PC-3 (cell line): ENCODE measurements around the gene CCDC82. TPM values are rescaled to one million over a fixed set of nuclear protein-coding genes. Genes with fewer than 3 reads are reported as not detected.
A peak's percentile ranks its signal among the peaks of the same experiment; 100 is the strongest.

Experiments used
- ATAC-seq: fragments of 200-7000 bp; cut with Tn5 transposase; 2 replicates; pipeline ENCODE4 v1.9.1; 2020; ENCODE audit warnings: mild to moderate bottlenecking, moderate library complexity
- BruUV-seq: library from RNA; stranded (reverse); fragments of 400-500 nt; replicated peaks from 2 replicates; lab custom pipeline; 2021; lab: Mats Ljungman, UMichigan
- CTCF ChIA-PET: fragments of 300-600 bp; sonication (Branson Sonifier 250); formaldehyde crosslinking; loops from one replicate; lab custom pipeline; 2022; ENCODE audit warnings: antibody characterized with exemption; lab: Charles Lee
- POLR2A ChIA-PET: fragments of 300-600 bp; sonication (Branson Sonifier 250); formaldehyde crosslinking; loops from one replicate; lab custom pipeline; 2022; ENCODE audit warnings: antibody characterized with exemption; ENCODE audit not compliant: unreplicated experiment; lab: Charles Lee
- DNase-seq: peaks from one replicate; pipeline ENCODE4 v3.0.0-alpha.2; 2015
- H2AFZ ChIP-seq: fragments of 300-600 bp; sonication (generic); 2 replicates; pipeline ENCODE4 v1.6.0; 2016; ENCODE audit warnings: antibody characterized with exemption, low read length
- H3F3A ChIP-seq: fragments of 300-600 bp; sonication (generic); one replicate; pipeline ENCODE4 v1.6.0; 2017; ENCODE audit warnings: antibody characterized with exemption, low read length, control low read depth, mild to moderate bottlenecking; ENCODE audit not compliant: unreplicated experiment
- H3K27ac ChIP-seq: fragments of 300-600 bp; sonication (generic); 2 replicates; pipeline ENCODE4 v1.5.1; 2016; ENCODE audit warnings: mild to moderate bottlenecking, low read length
- H3K27me3 ChIP-seq: fragments of 300-600 bp; sonication (generic); 2 replicates; pipeline ENCODE4 v1.6.1; 2016; ENCODE audit warnings: low read length, mixed read lengths
- H3K36me3 ChIP-seq: fragments of 300-600 bp; sonication (generic); 2 replicates; pipeline ENCODE4 v1.6.1; 2016; ENCODE audit warnings: low read depth, mixed run types, low read length, mixed read lengths
- H3K4me1 ChIP-seq: fragments of 300-600 bp; sonication (generic); 2 replicates; pipeline ENCODE4 v1.5.1; 2016; ENCODE audit warnings: low read length; ENCODE audit not compliant: insufficient read depth
- H3K4me2 ChIP-seq: fragments of 300-600 bp; sonication (generic); 2 replicates; pipeline ENCODE4 v1.6.0; 2016; ENCODE audit warnings: low read length
- H3K4me3 ChIP-seq: fragments of 300-600 bp; sonication (generic); 2 replicates; pipeline ENCODE4 v1.5.1; 2016; ENCODE audit warnings: mild to moderate bottlenecking, low read length, mixed read lengths
- H3K79me2 ChIP-seq: fragments of 300-600 bp; sonication (generic); 2 replicates; pipeline ENCODE4 v1.6.1; 2017; ENCODE audit warnings: low read length, mixed read lengths
- H3K9ac ChIP-seq: fragments of 300-600 bp; sonication (generic); 2 replicates; pipeline ENCODE4 v1.6.0; 2016; ENCODE audit warnings: mild to moderate bottlenecking, low read length
- H3K9me2 ChIP-seq: fragments of 300-600 bp; sonication (generic); replicated peaks from 2 replicates; pipeline ENCODE4 v1.6.1; 2016; ENCODE audit warnings: mixed run types, low read length, mixed read lengths
- H3K9me3 ChIP-seq: fragments of 300-600 bp; sonication (generic); 2 replicates; pipeline ENCODE4 v1.6.1; 2016; ENCODE audit warnings: low read length, mixed read lengths
- H4K20me1 ChIP-seq: fragments of 300-600 bp; sonication (generic); 2 replicates; pipeline ENCODE4 v1.6.1; 2016; ENCODE audit warnings: low read length, mixed read lengths
- EZH2 ChIP-seq: fragments of 300-600 bp; sonication (generic); IDR thresholded peaks from one replicate; pipeline ENCODE4 v1.6.1; 2017; ENCODE audit warnings: antibody characterized with exemption, mild to moderate bottlenecking, low read length; ENCODE audit not compliant: unreplicated experiment
- EZH2phosphoT487 ChIP-seq: fragments of 300-600 bp; sonication (generic); IDR thresholded peaks from 2 replicates; pipeline ENCODE4 v1.6.1; 2018; ENCODE audit warnings: mild to moderate bottlenecking, antibody characterized with exemption, low read length, borderline replicate concordance
- intact Hi-C: fragments of 100-400 bp; cut with micrococcal nuclease; formaldehyde crosslinking; loops from 2 replicates; pipeline ENCODE4 v1.9.0; 2023
- total RNA-seq: library from RNA; depleted of rRNA; stranded (reverse); fragments of >200 nt; gene quantifications from 2 replicates; pipeline ENCODE4 v1.2.3, GENCODE V29; 2014
- TF ChIP-seq, protein P1 (sequence below): fragments of 300-600 bp; sonication (generic); conservative IDR thresholded peaks from 2 replicates; pipeline ENCODE4 v1.5.1; 2017; ENCODE audit warnings: antibody characterized with exemption, low read depth, mild to moderate bottlenecking, low read length

Gene CCDC82
- total RNA-seq, 1 experiment from 2014 or later = 13.5 TPM

DNA sequence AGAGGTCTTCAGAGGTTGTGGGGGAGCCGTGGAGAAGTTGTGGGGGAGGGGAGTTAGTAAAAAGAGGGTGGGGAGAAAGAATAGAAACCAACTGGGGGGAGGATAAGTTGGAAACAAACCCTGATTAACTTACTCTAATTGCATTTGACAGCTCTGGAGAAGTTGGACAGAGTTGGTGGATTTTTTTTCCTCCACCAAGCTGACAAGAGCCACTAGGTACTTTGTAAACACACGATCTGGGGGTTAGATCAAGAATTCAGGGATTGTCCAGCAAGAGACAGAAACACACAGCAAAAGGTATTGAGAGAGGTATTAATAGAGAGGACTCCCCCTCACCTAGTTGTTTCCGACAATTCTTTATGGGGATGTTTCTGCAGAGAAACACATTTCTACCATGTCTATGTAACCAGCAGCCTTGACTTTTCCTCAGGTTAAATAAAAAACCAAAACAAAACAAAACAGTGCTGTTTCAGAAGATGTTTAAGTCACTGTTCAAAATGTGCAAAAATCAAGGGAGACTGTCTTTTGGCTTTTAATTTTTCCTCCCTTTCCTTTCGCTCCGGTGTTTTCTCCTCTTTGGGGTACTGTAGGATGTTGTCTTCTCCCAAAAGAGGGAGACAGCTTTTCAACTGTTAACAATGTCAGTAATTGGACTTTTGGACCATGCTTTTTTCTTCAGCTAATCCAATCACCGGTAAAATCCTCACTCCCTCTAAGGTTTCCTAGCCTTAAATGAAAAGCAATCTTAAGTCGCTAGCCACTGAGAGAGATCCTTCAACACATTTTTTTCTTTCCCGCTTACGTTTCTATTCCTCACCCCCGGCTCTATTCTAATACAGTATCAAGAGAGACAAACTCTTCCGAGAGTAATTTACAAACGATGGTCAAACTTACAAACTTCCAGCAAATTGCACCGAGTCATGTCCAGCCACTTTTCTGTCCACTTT is 47.4 kb downstream of the CCDC82 start:
- no peaks in the 10 kb centered on the region for H3K9me3 ChIP-seq
- H2AFZ ChIP-seq = peak overlapping the region; percentile 88
- H3K27me3 ChIP-seq = no peaks in the 10 kb centered on the region
- peaks cover 56% of the 10 kb centered on the region for H3K79me2 ChIP-seq
- H3K36me3 ChIP-seq = no peaks in the 10 kb centered on the region
- no peaks in the 10 kb centered on the region for H4K20me1 ChIP-seq
- TSS peak; percentile 87 for BruUV-seq
- H3F3A ChIP-seq = no peaks in the 10 kb centered on the region
- DNase-seq (peak; percentile 43), ATAC-seq (peak; percentile 7)
- H3K4me2 ChIP-seq = peak overlapping the region; percentile 90
- peaks cover 42% of the 10 kb centered on the region for H3K4me1 ChIP-seq
- intact Hi-C loops = loop anchor here (2.0 to 5.0 kb wide), 8 partner anchors 69 to 417 kb away; partner anchors contain the start of gene MTMR2
- peak overlapping the region; percentile 89 for H3K4me3 ChIP-seq
- ChIA-PET CTCF (interaction anchor here (0.6 to 2.9 kb wide), 42 partner anchors 11 to 1200 kb away, joined by 3 to 30 read pairs (median 5); partner anchors contain the start of genes CCDC82 and JRKL), POLR2A (interaction anchor here (0.5 to 1.1 kb wide), 12 partner anchors 29 to 512 kb away, joined by 3 to 11 read pairs (median 4); partner anchors contain the start of genes CCDC82 and JRKL)
- H3K27ac ChIP-seq = peak overlapping the region; percentile 69
- H3K9me2 ChIP-seq = no peaks in the 10 kb centered on the region
- no peak for TF ChIP-seq EZH2phosphoT487
- TF ChIP-seq, protein P1, sequence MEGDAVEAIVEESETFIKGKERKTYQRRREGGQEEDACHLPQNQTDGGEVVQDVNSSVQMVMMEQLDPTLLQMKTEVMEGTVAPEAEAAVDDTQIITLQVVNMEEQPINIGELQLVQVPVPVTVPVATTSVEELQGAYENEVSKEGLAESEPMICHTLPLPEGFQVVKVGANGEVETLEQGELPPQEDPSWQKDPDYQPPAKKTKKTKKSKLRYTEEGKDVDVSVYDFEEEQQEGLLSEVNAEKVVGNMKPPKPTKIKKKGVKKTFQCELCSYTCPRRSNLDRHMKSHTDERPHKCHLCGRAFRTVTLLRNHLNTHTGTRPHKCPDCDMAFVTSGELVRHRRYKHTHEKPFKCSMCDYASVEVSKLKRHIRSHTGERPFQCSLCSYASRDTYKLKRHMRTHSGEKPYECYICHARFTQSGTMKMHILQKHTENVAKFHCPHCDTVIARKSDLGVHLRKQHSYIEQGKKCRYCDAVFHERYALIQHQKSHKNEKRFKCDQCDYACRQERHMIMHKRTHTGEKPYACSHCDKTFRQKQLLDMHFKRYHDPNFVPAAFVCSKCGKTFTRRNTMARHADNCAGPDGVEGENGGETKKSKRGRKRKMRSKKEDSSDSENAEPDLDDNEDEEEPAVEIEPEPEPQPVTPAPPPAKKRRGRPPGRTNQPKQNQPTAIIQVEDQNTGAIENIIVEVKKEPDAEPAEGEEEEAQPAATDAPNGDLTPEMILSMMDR = 0 out of 2 replicates have a peak, but pooled peaks have one; percentile 8
- peak overlapping the region; percentile 92 for H3K9ac ChIP-seq

DNA sequence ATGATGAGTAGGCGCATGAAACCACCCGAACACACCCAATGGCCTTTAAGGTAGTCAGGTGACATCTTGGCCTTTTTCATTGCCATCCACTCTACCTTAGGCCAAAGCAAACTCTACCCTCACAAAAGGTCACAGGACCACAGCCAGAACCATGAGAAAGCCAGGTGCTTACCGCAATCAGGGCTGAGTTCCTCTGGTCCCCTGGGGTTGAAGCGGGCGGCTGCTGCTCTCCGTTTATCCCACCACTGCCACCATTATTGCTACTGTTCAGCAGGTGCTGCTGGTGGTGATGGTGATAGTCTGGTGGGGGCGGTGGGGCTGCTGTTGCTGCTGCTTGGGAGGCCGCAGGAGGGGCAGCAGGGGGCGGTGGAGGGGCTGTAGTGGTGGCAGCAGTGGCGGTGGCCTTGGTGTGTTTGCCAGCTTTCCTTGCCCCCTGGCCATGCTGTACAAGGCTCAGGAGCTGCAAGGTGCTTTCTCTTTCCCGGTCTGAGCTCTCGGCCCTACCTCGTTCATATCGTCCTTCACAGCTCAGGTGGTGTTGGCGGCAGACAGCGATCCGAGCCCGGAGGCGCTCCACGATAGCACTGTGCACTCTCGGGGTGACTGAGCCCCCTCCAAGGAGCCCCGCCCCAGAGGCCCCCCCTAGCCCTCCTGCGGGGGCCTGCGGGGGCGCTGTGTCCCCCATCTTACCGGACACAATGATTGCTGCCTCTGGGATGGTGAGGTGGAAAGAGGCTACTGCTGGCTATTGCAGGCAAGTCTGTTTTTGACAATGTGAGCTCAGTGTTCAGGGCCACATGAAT is 48.3 kb downstream of the CCDC82 start:
- H3K9me3 ChIP-seq = no peaks in the 10 kb centered on the region
- intact Hi-C loops = loop anchor here (2.0 to 5.0 kb wide), 8 partner anchors 69 to 417 kb away; partner anchors contain the start of gene MTMR2
- no TSS peak for BruUV-seq
- H3K79me2 ChIP-seq = peaks cover 65% of the 10 kb centered on the region
- ChIA-PET CTCF (interaction anchor here (0.5 to 2.9 kb wide), 14 partner anchors 27 to 1199 kb away, joined by 3 to 24 read pairs (median 4); partner anchors contain the start of genes CCDC82 and JRKL), POLR2A (interaction anchor here (0.5 to 0.6 kb wide), 3 partner anchors 30 to 286 kb away, joined by 3 to 4 read pairs (median 4); no protein-coding TSS in a partner anchor)
- H3K9ac ChIP-seq = peak overlapping the region; percentile 92
- no peaks in the 10 kb centered on the region for H3F3A ChIP-seq
- H3K27me3 ChIP-seq = no peaks in the 10 kb centered on the region
- TF ChIP-seq, protein P1 = peak; percentile 73
- TF ChIP-seq EZH2phosphoT487 = no peak
- no peak for TF ChIP-seq EZH2
- H3K4me2 ChIP-seq = peak overlapping the region; percentile 90
- peak; percentile 52 for DNase-seq
- no peaks in the 10 kb centered on the region for H3K36me3 ChIP-seq
- 0 out of 2 replicates have a peak overlapping the region, but pooled peaks have one; percentile 69 for H3K27ac ChIP-seq
- H3K4me3 ChIP-seq = peak overlapping the region; percentile 89
- H4K20me1 ChIP-seq = no peaks in the 10 kb centered on the region
- ATAC-seq = peak; percentile 31
- peak overlapping the region; percentile 88; the same call in 1 of the 2 replicates for H2AFZ ChIP-seq
- H3K9me2 ChIP-seq = no peaks in the 10 kb centered on the region
- H3K4me1 ChIP-seq = peaks cover 42% of the 10 kb centered on the region
